HepG2 (cell line): ENCODE measurements around the gene ADAMTS4. TPM values are rescaled to one million over a fixed set of nuclear protein-coding genes. Genes with fewer than 3 reads are reported as not detected.

ENCODE experiments used
- DNMT1 ChIP-seq: sonication (generic); formaldehyde crosslinking; IDR thresholded peaks from 2 replicates; pipeline ENCODE4 v1.5.1; 2020; ENCODE audit warnings: mild to moderate bottlenecking, missing genetic modification reagents
- MED1 ChIP-seq: sonication (generic); formaldehyde crosslinking; IDR thresholded peaks from 2 replicates; pipeline ENCODE4 v1.4.0; 2020; ENCODE audit warnings: missing genetic modification reagents
- SALL1 ChIP-seq: sonication (generic); formaldehyde crosslinking; IDR thresholded peaks from 2 replicates; pipeline ENCODE4 v1.8.0; 2022; ENCODE audit warnings: mild to moderate bottlenecking, missing genetic modification reagents
- TBX3 ChIP-seq: fragments of 450-650 bp; IDR thresholded peaks from 2 replicates; pipeline ENCODE4 v1.6.1; 2017; ENCODE audit warnings: antibody characterized with exemption, mild to moderate bottlenecking, inconsistent platforms, borderline replicate concordance
- ZNF280D ChIP-seq: sonication (generic); formaldehyde crosslinking; IDR thresholded peaks from 2 replicates; pipeline ENCODE4 v1.5.1; 2020; ENCODE audit warnings: mild to moderate bottlenecking, missing genetic modification reagents
- ZNF639 ChIP-seq: conservative IDR thresholded peaks from 2 replicates; pipeline ENCODE4 v1.6.1; 2018; ENCODE audit warnings: missing genetic modification reagents
- ZNF709 ChIP-seq: sonication (generic); formaldehyde crosslinking; IDR thresholded peaks from 2 replicates; pipeline ENCODE4 v1.5.0; 2020; ENCODE audit warnings: mild to moderate bottlenecking, missing genetic modification reagents
- ZNF766 ChIP-seq: sonication (generic); formaldehyde crosslinking; IDR thresholded peaks from 2 replicates; pipeline ENCODE4 v1.5.0; 2020; ENCODE audit warnings: missing genetic modification reagents, borderline replicate concordance
- polyA plus RNA-seq, 8 experiments: library from polyadenylated mRNA; depleted of rRNA in 3 of 8; stranded (reverse) in 7 of 8; unstranded in 1 of 8; fragments of >200 nt; fragmentation: Illumina TruSeq in 4 of 8; extraction: Trizol in 4 of 8; gene quantifications; 2 replicates each; pipeline versions ENCODE4 v1.2.1 to v1.2.3, GENCODE V29; 2011 to 2016; ENCODE audit warnings: low read depth in 4 of 8, missing spikeins in 1 of 8, mixed read lengths in 1 of 8; ENCODE audit not compliant: insufficient read depth in 1 of 8
- total RNA-seq, 5 experiments: library from RNA; depleted of rRNA; stranded (reverse); fragments of >200 nt; fragmentation: Illumina TruSeq; extraction: Trizol; gene quantifications; 2 replicates each; pipeline ENCODE4 v1.2.3, GENCODE V29; 2016; ENCODE audit warnings: low read depth in 1 of 5
- TF ChIP-seq, protein P1 (sequence below): sonication (generic); formaldehyde crosslinking; IDR thresholded peaks from 2 replicates; pipeline ENCODE4 v1.5.1; 2020; ENCODE audit warnings: missing genetic modification reagents, mild to moderate bottlenecking, borderline replicate concordance
- TF ChIP-seq, protein P2 (sequence below): sonication (generic); formaldehyde crosslinking; conservative IDR thresholded peaks from 2 replicates; pipeline ENCODE4 v1.8.0; 2022; ENCODE audit warnings: low read depth, missing genetic modification reagents
- TF ChIP-seq, protein P3 (sequence below): IDR thresholded peaks from 2 replicates; pipeline ENCODE4 v1.6.1; 2016; ENCODE audit warnings: low read depth, control low read depth

The ADAMTS4 gene
- total and polyA plus RNA-seq, 2 of the 13 experiments (the other 11 are each of a cell fraction or from before 2014, with no cell fraction given), result 0.51 to 1.7 TPM

GRCh38 chr1:161153682-161154337 is 45.0 kb downstream of the ADAMTS4 start, which contains the start of gene UFC1 (continued):
- TF ChIP-seq, protein P1, sequence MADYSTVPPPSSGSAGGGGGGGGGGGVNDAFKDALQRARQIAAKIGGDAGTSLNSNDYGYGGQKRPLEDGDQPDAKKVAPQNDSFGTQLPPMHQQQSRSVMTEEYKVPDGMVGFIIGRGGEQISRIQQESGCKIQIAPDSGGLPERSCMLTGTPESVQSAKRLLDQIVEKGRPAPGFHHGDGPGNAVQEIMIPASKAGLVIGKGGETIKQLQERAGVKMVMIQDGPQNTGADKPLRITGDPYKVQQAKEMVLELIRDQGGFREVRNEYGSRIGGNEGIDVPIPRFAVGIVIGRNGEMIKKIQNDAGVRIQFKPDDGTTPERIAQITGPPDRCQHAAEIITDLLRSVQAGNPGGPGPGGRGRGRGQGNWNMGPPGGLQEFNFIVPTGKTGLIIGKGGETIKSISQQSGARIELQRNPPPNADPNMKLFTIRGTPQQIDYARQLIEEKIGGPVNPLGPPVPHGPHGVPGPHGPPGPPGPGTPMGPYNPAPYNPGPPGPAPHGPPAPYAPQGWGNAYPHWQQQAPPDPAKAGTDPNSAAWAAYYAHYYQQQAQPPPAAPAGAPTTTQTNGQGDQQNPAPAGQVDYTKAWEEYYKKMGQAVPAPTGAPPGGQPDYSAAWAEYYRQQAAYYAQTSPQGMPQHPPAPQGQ, result no peak
- TF ChIP-seq ZNF639 (CRISPR knock-in tag) (peak; percentile 66; the same call in 1 of the 2 replicates), ZNF280D (0 out of 2 replicates have a peak, but pooled peaks have one; percentile 47), SALL1 (peak; percentile 65), MED1 (CRISPR knock-in tag) (peak; percentile 29; the same call in 1 of the 2 replicates), DNMT1 (CRISPR knock-in tag) (no peak), TBX3 (peak; percentile 48; the same call in 1 of the 2 replicates), ZNF709 (peak; percentile 73), ZNF766 (CRISPR knock-in tag) (no peak)
- TF ChIP-seq, protein P2, sequence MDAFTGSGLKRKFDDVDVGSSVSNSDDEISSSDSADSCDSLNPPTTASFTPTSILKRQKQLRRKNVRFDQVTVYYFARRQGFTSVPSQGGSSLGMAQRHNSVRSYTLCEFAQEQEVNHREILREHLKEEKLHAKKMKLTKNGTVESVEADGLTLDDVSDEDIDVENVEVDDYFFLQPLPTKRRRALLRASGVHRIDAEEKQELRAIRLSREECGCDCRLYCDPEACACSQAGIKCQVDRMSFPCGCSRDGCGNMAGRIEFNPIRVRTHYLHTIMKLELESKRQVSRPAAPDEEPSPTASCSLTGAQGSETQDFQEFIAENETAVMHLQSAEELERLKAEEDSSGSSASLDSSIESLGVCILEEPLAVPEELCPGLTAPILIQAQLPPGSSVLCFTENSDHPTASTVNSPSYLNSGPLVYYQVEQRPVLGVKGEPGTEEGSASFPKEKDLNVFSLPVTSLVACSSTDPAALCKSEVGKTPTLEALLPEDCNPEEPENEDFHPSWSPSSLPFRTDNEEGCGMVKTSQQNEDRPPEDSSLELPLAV (CRISPR knock-in tag), result no peak
- TF ChIP-seq, protein P3, sequence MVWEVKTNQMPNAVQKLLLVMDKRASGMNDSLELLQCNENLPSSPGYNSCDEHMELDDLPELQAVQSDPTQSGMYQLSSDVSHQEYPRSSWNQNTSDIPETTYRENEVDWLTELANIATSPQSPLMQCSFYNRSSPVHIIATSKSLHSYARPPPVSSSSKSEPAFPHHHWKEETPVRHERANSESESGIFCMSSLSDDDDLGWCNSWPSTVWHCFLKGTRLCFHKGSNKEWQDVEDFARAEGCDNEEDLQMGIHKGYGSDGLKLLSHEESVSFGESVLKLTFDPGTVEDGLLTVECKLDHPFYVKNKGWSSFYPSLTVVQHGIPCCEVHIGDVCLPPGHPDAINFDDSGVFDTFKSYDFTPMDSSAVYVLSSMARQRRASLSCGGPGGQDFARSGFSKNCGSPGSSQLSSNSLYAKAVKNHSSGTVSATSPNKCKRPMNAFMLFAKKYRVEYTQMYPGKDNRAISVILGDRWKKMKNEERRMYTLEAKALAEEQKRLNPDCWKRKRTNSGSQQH (CRISPR knock-in tag), result peak; percentile 91
